HG03139 (cell line): ENCODE measurements around the gene SH2D3C.

Experiments
- ATAC-seq: cut with Tn5 transposase; IDR thresholded peaks from one replicate; pipeline ENCODE4 v1.9.1; 2021; ENCODE audit not compliant: unreplicated experiment

The SH2D3C gene, protein sequence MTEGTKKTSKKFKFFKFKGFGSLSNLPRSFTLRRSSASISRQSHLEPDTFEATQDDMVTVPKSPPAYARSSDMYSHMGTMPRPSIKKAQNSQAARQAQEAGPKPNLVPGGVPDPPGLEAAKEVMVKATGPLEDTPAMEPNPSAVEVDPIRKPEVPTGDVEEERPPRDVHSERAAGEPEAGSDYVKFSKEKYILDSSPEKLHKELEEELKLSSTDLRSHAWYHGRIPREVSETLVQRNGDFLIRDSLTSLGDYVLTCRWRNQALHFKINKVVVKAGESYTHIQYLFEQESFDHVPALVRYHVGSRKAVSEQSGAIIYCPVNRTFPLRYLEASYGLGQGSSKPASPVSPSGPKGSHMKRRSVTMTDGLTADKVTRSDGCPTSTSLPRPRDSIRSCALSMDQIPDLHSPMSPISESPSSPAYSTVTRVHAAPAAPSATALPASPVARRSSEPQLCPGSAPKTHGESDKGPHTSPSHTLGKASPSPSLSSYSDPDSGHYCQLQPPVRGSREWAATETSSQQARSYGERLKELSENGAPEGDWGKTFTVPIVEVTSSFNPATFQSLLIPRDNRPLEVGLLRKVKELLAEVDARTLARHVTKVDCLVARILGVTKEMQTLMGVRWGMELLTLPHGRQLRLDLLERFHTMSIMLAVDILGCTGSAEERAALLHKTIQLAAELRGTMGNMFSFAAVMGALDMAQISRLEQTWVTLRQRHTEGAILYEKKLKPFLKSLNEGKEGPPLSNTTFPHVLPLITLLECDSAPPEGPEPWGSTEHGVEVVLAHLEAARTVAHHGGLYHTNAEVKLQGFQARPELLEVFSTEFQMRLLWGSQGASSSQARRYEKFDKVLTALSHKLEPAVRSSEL

GRCh38 chr9:127778280-127779135 is at the start of gene SH2D3C:
Gene SH2D3C (minus strand): TSS chr9:127778666. CDS start chr9:127778627, 39 bp downstream.
- ATAC-seq: no peak

GRCh38 chr9:127826253-127826913 is 47.9 kb upstream of the SH2D3C start:
- ATAC-seq: no peak

GRCh38 chr9:127825319-127826051 is 47.0 kb upstream of the SH2D3C start:
- no peak for ATAC-seq

- no peak for ATAC-seq
Observed at GRCh38 chr9:127822108-127822507, 43.6 kb upstream of the SH2D3C start.

DNA sequence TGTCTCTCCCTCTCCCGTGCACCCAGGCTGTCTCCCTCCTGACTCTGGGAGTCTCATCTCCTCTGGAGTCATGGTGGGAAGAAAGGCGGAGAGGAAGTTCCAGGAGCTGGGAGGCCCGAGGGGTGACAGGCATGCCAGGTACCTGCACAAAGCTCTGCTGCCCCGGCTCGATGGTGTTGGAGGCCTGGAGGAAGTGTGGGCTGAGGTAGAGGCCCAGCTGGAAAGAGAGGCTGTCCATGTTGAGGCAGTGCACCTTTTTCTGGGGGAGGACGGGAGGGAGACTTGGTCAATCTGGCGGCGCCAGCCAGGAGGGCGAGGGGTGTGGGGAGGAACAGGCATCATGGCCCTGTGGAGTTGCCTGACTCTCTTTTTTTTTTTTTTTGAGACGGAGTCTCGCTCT is 40.1 kb upstream of the SH2D3C start:
- ATAC-seq: no peak

- ATAC-seq: no peak
Observed at GRCh38 chr9:127817881-127818434, 39.5 kb upstream of the SH2D3C start.

DNA sequence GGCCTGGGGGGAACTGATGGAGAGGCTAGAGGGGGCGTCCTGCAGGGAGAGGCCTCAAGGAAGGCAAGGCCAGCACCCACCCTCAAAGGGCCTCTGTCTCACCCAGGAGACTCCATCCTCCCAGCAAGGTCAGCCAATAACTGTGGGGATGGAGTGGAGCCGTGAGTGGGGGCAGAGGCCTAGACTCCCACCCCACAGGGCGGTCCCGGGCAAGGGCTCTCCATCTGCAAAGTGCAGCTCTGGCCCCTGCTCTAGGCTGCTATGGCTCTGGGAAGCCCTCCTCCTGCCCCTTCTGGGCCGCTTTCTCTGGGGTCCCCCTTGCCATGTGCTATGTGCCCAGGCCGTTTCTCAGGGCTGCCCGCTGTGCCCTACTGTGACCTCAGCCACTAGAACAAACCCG is 38.3 kb upstream of the SH2D3C start:
- no peak for ATAC-seq

GRCh38 chr9:127816362-127816725 is 37.9 kb upstream of the SH2D3C start:
- ATAC-seq: no peak

DNA sequence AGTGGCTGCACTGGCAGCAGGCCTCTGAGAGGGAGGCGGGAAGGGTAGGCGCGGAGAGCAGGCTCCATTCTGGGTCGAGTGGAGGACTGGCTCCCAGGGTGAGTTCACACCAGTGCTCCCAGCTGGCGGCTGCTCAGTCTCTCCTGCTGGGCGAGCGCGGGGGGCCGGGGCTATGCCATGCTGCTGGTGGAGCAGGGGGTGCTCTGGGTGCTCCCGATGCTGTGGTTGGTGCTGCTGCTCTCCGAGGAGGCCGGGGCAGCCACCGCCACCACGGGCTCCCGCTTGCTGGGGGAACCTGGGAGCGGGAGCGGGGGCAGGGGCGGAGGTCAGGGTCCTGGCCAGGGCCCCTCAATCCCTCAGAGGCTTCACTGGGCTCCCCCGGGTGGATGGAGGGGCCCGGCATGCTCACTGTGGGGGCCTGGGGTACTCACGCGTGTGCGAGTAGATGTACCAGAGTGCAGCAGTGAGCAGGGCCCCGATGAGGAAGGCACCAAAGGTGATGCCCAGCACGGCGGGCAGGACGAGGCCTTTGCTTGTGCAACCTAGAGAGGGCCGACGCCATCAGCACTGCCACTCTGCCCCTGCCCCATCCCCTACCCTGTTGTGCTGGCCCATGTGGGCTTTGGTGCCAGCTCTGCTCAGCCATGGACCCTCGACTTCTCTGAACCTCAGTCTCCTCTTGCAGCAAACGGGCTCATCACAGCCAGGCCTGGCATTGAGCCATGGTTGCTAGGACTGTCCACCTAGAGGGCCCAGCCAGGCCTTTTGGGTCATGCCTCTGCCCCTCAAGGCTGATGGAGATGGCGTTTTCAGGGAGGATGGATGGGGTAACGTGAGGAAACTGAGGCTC is 37.3 kb upstream of the SH2D3C start:
- ATAC-seq: no peak

DNA sequence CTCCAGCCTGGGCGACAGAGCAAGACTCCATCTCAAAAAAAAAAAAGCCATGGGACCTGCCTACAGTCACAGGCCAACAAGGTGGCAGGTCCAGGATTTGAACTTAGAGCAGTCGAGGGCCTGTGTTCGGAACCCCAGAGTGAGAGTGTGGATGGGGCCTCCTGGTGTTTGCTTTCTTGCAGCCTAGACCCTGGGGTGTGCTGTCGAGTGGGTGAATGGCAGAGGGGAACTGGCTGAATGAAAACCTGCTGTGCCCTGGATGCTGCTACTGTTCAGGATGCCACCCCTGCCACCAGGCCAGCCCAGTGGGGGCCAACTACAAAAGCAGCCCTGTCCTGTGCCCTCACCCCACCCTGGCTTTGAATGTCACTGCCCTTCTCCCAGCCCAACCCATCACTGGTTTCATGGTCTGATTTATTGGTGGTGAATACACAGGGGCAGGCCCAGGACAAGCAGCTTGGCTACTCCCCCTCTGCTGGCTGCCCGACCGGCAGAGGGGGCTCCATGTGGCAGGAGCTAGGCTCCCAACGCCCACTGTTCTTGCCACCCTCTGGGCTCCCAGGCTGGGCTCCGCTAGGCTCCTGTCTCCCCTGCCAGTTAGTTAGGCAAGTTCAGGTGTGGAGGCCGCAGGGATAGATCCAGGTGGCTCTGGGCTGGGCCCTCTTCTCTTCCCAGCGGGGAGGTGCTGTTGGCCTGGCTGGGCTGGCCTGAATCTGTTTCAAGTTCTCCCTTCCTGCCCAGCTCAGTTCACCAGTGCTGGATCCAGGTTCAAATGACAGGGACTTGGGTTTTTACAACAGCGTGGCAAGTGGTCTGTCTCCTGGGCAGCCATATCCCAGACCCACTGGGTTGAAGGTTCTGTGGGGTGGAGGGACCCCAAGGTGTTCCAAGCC is 36.4 kb upstream of the SH2D3C start:
- no peak for ATAC-seq

DNA sequence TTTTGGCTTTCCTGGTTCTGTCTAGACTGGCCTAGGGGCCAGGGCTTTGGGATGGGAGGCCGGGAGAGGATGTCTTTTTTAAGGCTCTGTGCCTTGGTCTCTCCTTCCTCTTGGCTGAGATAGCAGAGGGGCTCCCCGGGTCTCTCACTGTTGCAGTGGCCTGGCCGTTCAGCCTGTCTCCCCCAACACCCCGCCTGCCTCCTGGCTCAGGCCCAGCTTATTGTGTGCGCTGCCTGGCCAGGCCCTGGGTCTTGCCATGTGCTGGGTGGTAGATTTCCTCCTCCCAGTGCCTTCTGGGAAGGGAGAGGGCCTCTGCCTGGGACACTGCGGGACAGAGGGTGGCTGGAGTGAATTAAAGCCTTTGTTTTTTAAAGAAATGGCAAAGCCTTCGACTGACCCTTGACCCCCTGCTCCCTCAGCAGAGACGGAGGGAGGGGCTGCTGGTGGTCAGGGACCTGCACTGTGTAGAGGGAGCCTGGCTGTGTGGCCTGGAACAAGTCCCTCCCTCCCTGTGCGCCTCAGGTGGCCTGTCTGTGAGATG is 35.3 kb upstream of the SH2D3C start:
- no peak for ATAC-seq

GRCh38 chr9:127812936-127813675 is 34.6 kb upstream of the SH2D3C start:
- no peak for ATAC-seq

- no peak for ATAC-seq
Observed at GRCh38 chr9:127812011-127812410, 33.5 kb upstream of the SH2D3C start.

GRCh38 chr9:127810378-127811187 is 32.1 kb upstream of the SH2D3C start:
- ATAC-seq: no peak

GRCh38 chr9:127809540-127810377 is 31.3 kb upstream of the SH2D3C start:
- ATAC-seq: no peak
